SJSA1 (cell line): ENCODE measurements around the gene PILRB. TPM values are rescaled to one million over a fixed set of nuclear protein-coding genes. Genes with fewer than 3 reads are reported as not detected.

Source experiments
- total RNA-seq: library from RNA; depleted of rRNA; stranded (reverse); fragments of >200 nt; shearing (Covaris generic); gene quantifications from 2 replicates; pipeline ENCODE4 v1.2.3, GENCODE V29; 2014; rRNA removed

PILRB gene
- total RNA-seq, 1 experiment from 2014 or later = 18.8 TPM

Other genes starting within 250 kb of the PILRB start
- 20.5 and 35.3 TPM in 2 replicates for gene TAF6, start 238.8 kb upstream of the PILRB start, total RNA-seq
- 22.5 and 24.6 TPM in 2 replicates for gene CNPY4, start 238.5 kb upstream of the PILRB start, total RNA-seq
- gene MBLAC1, start 231.2 kb upstream of the PILRB start, total RNA-seq = 2.4 and 3.3 TPM in 2 replicates
- gene LAMTOR4, start 209.2 kb upstream of the PILRB start, total RNA-seq = 115 and 123 TPM in 2 replicates
- gene TRAPPC14, start 199.4 kb upstream of the PILRB start, total RNA-seq = 5.1 and 7.4 TPM in 2 replicates
- gene GAL3ST4, start 189.5 kb upstream of the PILRB start, total RNA-seq = 1.2 and 2.7 TPM in 2 replicates
- gene GPC2, start 180.7 kb upstream of the PILRB start, total RNA-seq = 4.4 and 6.5 TPM in 2 replicates
- 0.26 TPM in 1 of 2 replicates, not detected in the other for gene STAG3, start 180.2 kb upstream of the PILRB start, total RNA-seq
- gene PVRIG, start 138.2 kb upstream of the PILRB start, total RNA-seq = 1.7 TPM in 1 of 2 replicates, not detected in the other
- not detected in 2 replicates for gene SPDYE3, start 50.4 kb upstream of the PILRB start, total RNA-seq
- 0.18 and 1.7 TPM in 2 replicates for gene PILRA, start 15.4 kb downstream of the PILRB start, total RNA-seq
- 1.1 and 1.2 TPM in 2 replicates for gene ZCWPW1, start 70.6 kb downstream of the PILRB start, total RNA-seq
- gene MEPCE, start 71.7 kb downstream of the PILRB start, total RNA-seq = 18.2 and 25.6 TPM in 2 replicates
- 56.4 and 71.5 TPM in 2 replicates for gene PPP1R35, start 78.4 kb downstream of the PILRB start, total RNA-seq
- 0.66 TPM in 1 of 2 replicates, not detected in the other for gene SPACDR, start 106.1 kb downstream of the PILRB start, total RNA-seq
- 25.3 and 32.7 TPM in 2 replicates for gene TSC22D4, start 121.1 kb downstream of the PILRB start, total RNA-seq
- 0.63 and 0.87 TPM in 2 replicates for gene NYAP1, start 125.8 kb downstream of the PILRB start, total RNA-seq
- 15.6 and 24.2 TPM in 2 replicates for gene AGFG2, start 181.1 kb downstream of the PILRB start, total RNA-seq
- 0.60 TPM in 1 of 2 replicates, not detected in the other for gene SAP25, start 215.8 kb downstream of the PILRB start, total RNA-seq
- 17.0 and 19.5 TPM in 2 replicates for gene LRCH4, start 228.0 kb downstream of the PILRB start, total RNA-seq
- 0.13 TPM in 1 of 2 replicates, not detected in the other for gene FBXO24, start 228.2 kb downstream of the PILRB start, total RNA-seq
- 73.1 and 75.6 TPM in 2 replicates for gene PCOLCE, start 244.2 kb downstream of the PILRB start, total RNA-seq